ENCODE results near the gene KMT2E.
"Not testable (repeated sequence)": the region's sequence is repeated elsewhere in the genome, so short reads cannot be mapped to it uniquely, and the experiment has no call there.

The KMT2E gene

DNA sequence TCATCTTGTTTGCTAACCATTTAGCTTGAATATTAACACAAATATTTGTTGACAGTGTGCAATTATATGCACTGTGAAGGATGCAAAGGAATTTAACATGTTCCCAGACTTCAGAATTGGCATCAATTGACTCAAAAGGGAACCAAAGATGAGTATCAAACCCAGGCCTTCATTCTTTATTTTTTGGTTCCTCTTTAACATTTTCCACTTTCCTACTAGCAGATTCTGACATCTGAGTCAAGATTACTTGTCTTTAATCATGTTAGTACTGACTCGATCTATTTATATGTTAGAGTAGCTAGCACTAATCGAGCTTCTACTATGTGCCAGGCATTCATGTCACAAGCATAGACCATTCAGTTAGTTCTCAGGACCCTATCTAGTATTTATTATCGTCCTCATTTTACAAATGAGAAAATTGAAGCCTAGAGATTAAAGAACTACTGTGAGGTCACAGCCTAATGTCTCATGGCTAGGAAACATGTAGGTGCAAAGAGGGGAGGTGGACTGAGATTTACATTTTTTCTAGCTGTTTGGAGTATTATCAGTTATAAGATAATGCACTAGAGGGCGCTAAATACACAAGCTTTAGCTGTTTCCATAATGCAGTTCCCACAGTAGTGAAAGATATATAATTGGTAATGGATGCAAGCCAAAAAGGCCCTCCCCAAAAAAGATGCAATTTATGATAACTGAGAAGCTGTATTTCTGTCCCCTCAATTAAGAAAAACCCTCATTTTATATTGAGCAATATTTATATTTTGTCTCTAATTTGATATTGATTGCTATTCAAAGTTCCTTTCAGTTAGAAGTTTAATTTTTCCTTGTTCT, 32.9 kb upstream of the KMT2E start:
- in situ Hi-C loops (cut with HindIII; ENCODE audit: low sequenced_read_pairs): loop anchor here (5.0 kb wide), 2 partner anchors 34 to 36 kb away; no protein-coding TSS in a partner anchor

DNA sequence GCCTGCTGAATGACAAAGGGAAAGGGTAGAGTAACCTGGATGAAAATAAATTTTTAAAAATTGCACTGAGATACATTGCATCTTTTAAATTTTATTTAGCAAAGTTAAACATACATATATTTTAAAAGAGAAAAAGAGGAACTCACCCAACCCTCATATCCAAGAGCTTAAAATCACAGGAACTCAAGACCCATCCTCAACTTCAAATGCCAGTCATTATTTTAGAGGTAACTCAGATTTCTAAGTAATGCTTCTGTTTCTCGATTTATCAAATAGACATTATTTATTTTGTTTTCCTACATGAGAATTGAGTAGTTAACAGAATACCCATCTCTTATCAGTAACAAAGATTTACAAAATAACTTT, 32.4 kb upstream of the KMT2E start:
- in situ Hi-C loops (cut with HindIII; ENCODE audit: low sequenced_read_pairs): loop anchor here (5.0 kb wide), 2 partner anchors 34 to 36 kb away; no protein-coding TSS in a partner anchor

DNA sequence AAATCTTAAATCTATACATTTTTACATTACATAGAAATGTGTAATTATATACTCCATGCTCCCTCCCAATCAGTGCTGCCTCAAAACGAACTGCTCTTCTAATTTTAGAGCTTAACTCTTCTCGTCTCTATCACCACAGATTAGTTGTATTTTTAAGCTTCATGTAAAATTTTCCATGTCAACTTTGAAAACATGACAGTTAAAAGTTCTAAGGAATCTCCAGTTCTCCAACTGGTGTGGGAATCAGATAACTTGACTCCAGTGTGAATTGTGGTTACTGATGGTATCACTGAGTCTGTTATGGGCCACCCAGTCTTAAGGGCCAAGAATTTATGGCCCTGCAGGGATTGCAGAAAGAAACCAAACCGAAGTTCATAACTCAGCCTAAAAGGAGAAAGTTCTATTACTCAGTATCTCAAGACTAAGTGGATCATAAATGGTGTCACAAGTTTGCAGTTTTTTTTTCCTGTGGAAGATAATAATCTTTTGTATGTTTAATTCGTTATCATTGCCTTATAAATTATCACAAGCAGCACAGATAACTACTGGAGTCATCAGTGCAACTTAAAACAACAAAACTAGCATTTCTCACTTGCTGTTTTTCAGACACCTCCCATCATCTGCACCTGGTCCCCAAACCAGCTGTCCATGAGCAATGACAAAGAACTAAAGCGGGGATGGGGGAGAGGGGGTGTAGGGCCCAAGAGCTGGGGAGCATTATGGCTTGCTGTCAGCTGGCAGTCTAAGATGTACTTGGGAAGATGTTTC, 31.5 kb upstream of the KMT2E start:
- in situ Hi-C loops (cut with HindIII; ENCODE audit: low sequenced_read_pairs): loop anchor here (5.0 kb wide), 2 partner anchors 35 kb away; no protein-coding TSS in a partner anchor

DNA sequence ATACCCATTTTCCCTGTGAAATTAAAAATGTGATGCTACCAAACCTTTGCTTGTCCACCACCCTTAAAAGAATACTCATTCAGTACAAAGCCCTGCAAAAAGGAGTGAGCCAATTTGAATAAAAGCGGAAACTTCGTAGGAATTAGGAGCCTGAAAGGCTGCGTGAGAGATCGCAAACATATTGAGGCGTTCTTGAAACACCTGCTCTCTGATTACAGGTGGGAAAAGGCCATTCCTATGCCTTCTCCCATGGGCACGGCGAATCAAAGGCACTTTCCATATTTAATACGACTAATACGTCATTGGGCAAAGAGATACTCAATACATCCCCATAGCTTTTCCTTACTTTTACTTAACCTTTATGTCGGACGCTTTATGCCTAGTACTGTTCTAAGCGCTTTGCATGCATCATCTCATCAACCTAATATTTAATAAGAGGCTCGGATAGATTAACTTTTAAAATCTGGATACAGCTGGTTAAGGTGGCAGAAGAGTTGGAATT, 30.9 kb upstream of the KMT2E start:
- in situ Hi-C loops (cut with HindIII; ENCODE audit: low sequenced_read_pairs): loop anchor here (5.0 kb wide), 2 partner anchors 34 to 36 kb away; no protein-coding TSS in a partner anchor

DNA sequence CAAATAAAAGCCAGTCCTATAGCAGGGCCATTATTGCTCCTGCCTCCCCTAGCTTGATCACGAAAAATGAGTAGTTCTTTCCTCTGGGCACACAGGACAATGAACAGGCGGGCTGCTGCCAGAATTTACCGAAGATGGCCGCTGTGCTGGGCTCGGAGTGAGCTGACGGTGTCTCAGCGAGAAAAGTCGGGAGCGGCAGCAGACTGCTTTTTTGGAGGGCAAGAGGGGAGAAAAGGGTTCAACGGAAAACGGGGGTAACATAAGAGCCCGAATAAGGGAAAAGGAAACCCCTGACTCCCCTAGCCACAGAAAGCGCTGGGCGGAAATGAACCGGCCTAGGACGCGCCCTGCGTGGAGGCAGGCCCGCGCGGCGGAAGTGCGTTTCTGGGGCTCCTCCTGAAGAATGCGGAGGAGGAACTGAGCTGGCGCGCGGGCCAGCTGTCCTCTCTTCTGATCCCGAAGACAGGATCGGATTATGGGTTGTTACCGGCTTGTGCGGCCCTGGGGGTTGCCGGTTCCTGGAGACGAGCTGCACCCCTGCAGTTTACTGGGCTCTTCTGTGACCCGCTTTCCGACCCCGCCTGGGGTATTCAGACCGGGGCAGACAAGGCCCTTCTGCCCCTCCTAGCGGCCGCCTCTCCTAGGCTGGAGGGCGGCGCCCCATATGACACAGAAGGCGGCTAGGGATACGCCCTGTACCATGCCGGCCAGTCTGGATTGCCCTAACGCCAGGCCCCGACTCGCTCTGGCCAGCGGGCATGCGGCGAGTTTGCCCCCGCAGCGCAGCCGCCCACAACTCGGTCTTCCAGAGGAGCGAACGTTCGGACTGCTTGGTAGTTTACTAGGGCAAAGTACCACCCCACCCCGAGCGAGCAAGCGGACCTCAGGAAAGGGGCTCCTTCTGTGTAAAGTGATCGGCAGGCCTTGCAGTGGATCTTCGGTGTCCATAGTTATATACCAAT, 30.1 kb upstream of the KMT2E start:
- in situ Hi-C loops (cut with HindIII; ENCODE audit: low sequenced_read_pairs): loop anchor here (5.0 kb wide), 2 partner anchors 33 to 37 kb away; no protein-coding TSS in a partner anchor

DNA sequence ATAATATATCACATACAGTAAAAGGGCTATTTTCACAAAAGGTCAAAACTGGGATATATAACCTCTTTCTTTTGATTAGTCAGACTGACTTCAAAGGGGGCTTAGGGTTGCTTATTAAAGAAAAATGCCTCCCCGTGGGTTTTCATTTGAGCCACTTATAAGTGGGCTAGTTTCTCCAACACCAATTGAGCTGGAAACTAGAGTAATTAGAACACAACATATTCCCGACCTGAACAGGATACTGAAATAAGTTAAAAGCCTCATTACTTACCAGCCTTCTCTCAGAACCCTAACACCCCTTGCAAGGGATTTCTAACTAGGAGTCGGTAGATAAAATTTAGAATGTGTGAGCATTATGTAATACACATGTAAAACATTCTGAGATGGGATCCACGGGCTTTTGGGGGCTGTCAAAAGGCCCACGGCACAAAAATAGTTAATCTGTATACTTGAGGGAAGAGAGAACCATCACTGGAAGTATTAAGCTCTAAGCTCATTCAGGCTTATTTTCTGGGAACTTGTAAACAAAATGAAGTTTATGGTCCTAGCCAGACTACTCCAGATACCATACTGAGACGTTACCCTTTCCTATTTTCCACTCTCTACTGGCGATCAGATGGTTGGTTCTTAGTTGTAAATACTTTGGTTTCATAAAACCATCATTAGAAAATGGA, 29.3 kb upstream of the KMT2E start:
- in situ Hi-C loops (cut with HindIII; ENCODE audit: low sequenced_read_pairs): loop anchor here (5.0 kb wide), 2 partner anchors 33 to 37 kb away; no protein-coding TSS in a partner anchor

DNA sequence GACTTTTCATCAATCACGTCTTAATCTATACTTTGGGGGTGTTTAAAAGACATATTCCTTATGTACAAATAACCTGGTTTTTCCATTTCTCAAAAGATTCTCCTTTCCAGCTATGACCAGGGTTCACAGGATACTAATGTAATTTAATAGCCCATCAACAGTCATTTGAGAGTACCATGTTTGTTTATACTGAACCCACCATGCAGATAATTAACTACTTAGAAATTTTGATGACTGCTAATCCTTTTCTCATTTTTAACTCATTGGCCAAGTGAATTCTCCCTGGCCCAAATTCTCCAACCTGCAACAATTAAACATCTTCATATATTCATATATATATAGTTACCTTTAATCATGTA, 28.8 kb upstream of the KMT2E start:
- in situ Hi-C loops (cut with HindIII; ENCODE audit: low sequenced_read_pairs): no loop called here

DNA sequence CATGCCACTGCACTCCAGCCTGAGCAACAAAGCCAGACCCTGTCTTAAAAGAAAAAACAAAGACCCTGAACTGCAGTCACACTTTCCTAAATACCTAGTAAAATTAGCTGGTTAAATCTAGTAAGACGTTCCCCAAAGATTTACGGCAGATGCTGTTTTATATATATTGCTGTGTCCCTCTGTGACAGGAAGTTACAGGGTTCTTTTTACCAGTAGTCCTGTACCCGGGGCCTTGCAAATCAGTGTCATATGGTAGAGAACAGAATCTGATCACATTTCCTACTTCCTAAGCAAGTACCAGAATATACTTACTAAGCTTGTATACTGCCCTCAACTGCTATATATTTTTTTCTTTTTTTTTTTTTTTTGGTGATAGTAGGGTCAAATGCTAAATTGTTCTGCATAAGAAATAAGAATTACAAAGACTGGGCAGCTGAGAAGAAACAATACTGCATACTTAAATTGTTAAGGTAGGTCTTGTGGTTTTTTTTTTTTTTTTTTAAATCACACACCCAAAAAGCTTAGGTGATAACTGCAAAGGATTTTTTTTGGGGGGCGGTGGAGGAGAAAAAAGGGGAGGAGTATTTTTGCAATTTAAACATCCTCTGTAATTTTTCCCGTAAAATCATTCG, 27.3 kb upstream of the KMT2E start:
- in situ Hi-C loops (cut with HindIII; ENCODE audit: low sequenced_read_pairs): no loop called here

DNA sequence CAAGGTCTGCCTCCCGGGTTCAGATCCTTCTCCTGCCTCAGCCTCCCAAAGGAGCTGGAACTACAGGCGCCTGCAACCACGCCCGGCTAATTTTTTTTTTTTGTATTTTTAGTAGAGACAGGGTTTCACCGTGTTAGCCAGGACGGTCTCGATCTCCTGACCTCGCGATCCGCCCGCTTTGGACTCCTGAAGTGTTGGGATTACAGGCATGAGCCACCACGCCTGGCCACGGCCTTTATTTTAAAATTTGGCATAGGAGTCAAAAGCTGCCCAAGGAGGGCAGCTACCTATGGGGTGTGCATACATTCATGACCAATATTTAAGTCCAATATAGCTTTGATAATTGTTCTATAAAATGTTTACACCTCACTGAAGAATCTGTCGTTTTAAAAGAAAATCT, 26.6 kb upstream of the KMT2E start:
- in situ Hi-C loops (cut with HindIII; ENCODE audit: low sequenced_read_pairs): not testable (repeated sequence)

DNA sequence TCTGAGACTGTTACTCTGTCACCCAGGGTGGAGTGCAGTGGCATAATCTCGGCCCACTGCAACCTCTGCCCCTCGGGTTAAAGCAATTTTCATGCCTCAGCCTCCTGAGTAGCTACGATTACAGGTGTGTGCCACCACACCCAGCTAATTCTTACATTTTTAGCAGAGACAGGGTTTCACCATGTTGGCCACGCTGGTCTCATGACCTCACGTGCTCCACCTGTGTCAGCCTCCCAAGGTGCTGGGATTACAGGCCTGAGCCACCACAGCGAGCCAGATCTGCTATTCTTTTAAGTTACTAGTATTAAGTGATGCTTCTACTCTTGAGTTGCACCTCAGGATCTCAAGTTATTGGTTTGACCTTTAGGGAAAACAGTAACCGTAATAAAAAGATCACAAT, 23.0 kb upstream of the KMT2E start:
- in situ Hi-C loops (cut with HindIII; ENCODE audit: low sequenced_read_pairs): no loop called here

DNA sequence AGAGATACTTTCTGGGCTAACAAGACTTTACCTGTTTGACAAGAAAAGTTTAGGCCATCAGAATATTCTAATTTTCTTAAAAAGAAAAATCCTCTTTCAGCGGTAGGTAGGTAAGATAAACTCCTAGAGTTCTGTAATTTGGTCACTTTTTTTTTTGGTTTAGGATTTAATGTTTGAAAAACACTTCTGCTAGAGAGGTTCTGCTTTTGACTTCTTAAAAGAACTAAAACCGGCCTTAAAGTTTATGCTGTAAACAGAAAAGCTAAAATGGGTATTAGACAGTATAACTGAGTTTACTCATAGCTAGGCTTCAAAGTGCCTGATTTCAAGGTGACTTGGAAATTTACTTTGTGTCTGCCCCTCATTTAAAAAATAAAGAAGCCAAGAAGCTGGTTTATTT, 21.7 kb upstream of the KMT2E start:
- in situ Hi-C loops (cut with HindIII; ENCODE audit: low sequenced_read_pairs): no loop called here

DNA sequence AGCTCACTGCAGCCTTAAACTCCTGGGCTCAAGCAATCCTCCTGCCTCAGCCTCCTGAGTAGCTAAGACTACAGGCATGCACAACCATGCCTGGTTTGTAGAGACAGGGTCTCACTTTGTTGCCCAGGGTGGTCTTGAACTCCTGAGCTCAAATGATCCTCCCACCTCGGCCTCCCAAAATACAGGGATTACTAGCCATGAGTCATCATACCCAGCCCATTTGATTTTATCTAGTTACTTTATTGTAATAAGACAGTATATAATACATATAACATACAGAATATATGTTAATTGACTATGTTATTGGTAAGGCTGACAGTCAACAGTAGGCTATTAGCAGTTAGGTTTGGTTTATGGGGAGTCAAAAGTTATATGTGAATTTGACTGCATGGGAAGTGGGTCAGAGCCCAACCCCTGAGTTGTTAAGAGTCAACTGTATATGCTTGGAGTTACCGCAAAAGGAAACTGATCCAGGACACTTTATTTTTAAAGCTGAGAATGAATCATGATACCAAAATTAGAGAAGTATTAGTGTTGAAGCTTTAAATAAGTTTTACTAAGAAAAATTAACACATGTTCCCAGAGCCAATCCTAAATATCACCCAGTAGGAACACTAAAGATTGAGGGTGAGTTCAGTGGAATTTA, 20.7 kb upstream of the KMT2E start:
- in situ Hi-C loops (cut with HindIII; ENCODE audit: low sequenced_read_pairs): no loop called here

DNA sequence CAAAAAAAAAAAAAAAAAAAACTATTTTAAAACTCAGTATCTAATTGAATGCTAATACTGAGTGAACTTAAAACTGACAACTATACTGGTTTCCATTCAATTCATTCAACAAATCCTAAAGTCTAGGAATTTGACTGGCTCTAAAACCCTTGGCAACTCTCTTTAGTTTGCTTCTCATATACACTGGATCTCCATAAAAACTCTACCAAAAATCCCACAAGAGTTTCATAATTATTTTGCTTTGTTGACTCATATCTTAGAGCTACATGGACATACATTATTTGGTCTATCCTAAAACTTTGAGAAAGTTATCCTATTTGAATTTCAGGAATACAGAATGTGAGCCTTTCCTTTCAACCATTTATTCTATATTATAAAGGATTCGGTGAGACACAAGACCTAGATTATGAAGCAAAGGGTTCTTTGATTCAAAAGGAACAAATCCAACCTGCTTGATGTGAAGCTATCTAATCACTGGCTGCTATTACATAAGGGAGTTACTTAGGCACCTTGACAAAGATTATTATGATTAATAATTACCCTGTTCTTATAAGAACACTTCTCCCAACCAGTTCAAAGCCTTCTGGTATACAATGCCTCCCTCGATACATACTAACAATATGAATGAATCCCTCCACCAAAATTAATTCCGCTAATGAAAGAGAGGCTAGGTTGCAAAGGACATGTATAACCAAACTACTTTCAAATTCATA, 15.8 kb upstream of the KMT2E start:
- in situ Hi-C loops (cut with HindIII; ENCODE audit: low sequenced_read_pairs): no loop called here

DNA sequence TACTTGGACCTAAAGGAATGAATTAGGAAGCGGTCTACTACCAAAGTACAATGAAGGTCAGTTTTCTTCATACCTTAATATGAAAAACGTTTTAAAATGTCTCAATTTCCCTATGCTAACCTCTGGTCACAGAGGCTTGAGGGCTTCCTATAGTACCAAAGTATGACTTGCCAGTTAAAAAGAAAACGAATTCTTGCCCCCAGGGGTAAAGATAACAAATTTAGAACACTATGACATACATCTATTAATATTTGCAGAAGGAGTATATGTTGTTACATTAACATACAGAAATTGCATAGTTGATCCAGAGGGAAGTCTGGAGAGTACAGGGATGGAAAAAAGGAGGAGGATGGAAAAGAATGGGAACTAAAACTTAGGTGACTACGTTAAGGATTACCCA, 13.8 kb upstream of the KMT2E start:
- in situ Hi-C loops (cut with HindIII; ENCODE audit: low sequenced_read_pairs): no loop called here

DNA sequence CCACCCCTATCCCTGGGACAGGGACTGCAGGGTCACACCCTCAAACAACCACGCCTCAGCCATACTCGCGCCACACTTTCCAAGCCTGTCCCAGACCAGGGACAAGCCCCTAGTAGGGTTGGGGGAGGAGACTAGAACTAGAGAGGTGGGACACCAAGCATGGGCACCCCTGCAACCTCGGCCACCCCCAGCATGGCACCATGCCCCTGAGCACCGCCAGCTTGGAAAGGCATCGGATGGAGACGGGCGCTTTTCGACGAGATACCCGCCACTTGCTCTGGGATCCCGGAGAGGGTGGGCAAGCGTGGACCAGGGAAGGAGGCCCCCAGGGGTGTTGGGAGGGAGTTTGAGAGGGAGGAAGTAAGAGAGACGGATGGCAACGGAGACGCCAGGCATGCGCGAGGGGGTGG, 13.1 kb upstream of the KMT2E start:
- in situ Hi-C loops (cut with HindIII; ENCODE audit: low sequenced_read_pairs): no loop called here

DNA sequence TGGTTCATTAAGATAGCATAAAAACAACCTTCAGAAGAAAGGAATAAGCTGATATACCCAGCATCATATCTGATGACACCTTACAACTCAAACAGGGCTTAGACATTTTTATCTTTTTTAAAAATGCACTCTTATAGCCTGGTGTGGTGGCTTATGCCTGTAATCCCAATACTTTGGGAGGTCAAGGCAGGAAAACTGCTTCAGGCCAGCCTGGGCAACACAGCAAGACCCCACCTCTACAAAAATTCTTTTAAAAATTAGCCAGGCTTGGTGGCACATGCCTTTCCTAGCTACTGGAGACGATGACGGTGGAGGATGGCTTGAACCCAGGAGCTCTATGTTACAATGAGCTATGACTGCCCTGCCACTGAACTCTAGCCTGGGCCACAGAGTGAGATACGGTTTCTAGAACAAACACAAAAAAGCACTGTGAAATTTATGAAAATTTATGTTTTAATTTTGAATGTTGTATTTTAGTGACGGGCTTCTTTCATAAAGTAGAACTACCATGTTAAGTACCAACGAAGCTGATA, 12.3 kb upstream of the KMT2E start:
- in situ Hi-C loops (cut with HindIII; ENCODE audit: low sequenced_read_pairs): no loop called here

DNA sequence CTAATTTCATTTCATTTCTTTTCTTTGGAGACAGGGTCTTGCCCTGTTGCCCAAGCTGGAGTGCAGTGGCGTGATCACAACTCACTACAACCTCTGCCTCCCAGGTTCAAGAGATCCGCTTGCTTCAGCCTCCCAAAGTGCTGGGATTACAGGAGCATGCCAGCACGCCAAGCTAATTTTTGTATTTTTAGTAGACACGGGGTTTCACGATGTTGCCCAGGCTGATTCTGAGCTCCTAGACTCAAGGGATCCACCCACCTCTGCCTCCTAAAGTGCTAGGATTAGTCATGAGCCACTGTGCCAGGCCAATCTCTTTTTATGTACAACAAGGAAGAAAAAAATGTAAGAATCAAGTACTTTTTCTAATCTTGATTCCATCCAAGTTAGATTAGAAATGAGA, 10.7 kb upstream of the KMT2E start:
- in situ Hi-C loops (cut with HindIII; ENCODE audit: low sequenced_read_pairs): no loop called here

DNA sequence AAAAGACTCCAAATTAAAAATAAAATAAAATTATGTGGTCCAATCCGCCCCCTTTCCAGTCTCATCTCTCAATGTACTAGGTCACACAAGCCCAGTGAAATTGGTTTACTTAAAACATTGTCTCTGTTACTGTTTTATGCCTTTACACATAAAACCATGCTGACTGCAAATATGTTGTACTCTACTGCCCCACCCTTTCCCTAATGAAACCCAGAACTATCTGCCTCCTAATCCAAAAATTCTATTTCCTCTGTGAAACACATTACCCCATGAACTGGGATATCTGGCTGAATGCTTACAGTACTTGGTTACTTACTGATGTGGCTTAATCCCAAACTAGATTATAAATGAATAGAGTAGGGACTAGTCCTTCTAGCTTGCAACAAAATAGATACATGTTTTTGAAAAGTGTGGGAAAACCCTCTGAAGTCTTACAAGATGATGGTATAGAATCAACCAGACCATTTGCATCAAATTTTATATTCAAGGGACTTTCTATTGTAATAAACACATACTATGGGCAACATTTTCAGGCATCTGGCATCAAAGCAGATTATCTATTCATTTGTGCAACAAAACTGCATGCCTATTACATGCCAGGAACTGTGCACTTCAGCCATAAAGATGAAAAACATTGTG, 10.0 kb upstream of the KMT2E start:
- in situ Hi-C loops (cut with HindIII; ENCODE audit: low sequenced_read_pairs): no loop called here
